GM12865 (cell line): Measurements from ENCODE around the gene FAM76B.

Experiments
- DNase-seq: peaks from one replicate; pipeline ENCODE4 v3.0.0; 2010; ENCODE audit warnings: low read depth
- H3K4me3 ChIP-seq: 2 replicates; pipeline ENCODE4 v1.5.1; 2011; ENCODE audit warnings: mild to moderate bottlenecking, low read depth, low read length, control low read depth
- TF ChIP-seq, protein P1 (sequence below): IDR thresholded peaks from 2 replicates; pipeline ENCODE4 v1.5.1; 2011; ENCODE audit warnings: low read length, control low read depth, low read depth, inconsistent platforms; ENCODE audit not compliant: insufficient read depth; ENCODE audit errors: missing control alignments

FAM76B gene

DNA sequence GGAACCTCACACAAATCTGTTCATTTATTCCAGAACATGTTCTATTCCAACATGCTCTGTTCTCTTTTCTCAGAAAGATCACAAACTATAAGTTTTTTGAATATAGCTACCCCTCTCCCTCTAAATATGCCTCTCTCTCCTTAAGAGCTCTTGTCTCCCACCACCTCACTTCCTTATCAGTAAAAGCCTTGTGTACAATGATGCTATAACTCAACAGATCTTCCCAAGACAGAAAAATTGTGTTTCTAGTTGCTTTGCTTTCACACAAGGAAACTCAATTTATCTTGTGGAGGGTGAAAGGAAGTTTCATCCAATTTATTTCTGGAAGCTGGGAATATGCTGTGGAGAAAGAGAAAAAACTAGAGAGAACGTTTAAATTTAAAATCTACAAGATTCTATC lies 64.4 kb downstream of the FAM76B start:
- TF ChIP-seq, protein P1, sequence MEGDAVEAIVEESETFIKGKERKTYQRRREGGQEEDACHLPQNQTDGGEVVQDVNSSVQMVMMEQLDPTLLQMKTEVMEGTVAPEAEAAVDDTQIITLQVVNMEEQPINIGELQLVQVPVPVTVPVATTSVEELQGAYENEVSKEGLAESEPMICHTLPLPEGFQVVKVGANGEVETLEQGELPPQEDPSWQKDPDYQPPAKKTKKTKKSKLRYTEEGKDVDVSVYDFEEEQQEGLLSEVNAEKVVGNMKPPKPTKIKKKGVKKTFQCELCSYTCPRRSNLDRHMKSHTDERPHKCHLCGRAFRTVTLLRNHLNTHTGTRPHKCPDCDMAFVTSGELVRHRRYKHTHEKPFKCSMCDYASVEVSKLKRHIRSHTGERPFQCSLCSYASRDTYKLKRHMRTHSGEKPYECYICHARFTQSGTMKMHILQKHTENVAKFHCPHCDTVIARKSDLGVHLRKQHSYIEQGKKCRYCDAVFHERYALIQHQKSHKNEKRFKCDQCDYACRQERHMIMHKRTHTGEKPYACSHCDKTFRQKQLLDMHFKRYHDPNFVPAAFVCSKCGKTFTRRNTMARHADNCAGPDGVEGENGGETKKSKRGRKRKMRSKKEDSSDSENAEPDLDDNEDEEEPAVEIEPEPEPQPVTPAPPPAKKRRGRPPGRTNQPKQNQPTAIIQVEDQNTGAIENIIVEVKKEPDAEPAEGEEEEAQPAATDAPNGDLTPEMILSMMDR: no peak
- no peak overlapping the region for H3K4me3 ChIP-seq
- no peak for DNase-seq

DNA sequence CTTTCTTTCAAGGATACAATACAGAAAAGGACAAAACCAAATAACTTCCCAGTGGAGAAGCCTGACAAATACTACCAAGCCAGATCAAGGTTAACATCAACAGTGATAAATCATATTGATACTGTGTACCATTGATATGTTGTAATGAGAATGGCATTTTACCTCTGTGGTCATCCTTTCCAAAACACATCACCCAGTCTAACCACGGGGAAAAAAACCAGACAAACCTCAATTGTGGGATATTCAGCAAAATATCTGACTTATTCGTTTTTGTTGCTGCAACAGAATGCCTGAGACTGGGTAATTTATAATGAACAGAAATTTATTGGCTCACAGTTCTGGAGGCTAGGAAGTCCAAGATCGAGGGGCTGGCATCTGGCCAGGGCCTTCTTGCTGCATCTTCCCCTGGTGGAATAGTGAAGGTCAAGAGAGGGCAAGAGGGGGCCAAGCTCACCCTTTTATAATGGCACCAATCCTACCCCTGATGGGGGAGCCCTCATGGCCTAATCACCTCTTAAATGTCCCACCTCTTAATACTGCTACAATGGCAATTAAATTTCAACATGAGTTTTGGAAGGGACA lies 66.1 kb downstream of the FAM76B start:
- no peak overlapping the region for H3K4me3 ChIP-seq
- DNase-seq: no peak
- TF ChIP-seq, protein P1: no peak

DNA sequence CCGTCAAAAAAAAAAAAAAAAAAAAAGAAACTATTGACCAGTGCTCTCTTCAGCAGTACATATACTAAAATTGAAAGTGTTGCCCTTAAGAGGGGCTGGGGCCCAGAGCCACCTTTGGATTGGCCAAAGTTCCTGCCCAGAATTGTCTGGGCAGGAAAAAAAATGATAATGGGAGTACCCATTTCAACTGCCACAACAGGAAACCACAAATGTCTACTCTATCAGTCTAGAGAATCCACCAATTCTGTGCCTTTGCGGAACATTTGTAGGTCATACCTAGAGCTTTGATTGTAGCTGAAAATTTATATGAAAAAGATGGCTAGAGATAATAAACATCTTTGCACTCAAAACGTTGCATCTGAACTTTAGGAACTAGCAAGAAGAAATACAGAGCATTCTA lies 69.4 kb downstream of the FAM76B start:
- DNase-seq: no peak
- H3K4me3 ChIP-seq: no peak overlapping the region
- TF ChIP-seq, protein P1: no peak
